IPS-NIHi7 (cell line): ENCODE data around the gene OTOS.

Source experiments
- DNase-seq: peaks from one replicate; pipeline ENCODE4 v3.0.0; 2012; ENCODE audit warnings: mixed read lengths; ENCODE audit errors: extremely low spot score

Gene OTOS

GRCh38 chr2:240168041-240168440 is 27.6 kb upstream of the OTOS start:
- DNase-seq: no peak

GRCh38 chr2:240167588-240167880 is 27.1 kb upstream of the OTOS start:
- DNase-seq: no peak

- DNase-seq: no peak
These were observed 26.5 kb upstream of the OTOS start for GRCh38 chr2:240166761-240167587.

GRCh38 chr2:240166191-240166590 is 25.7 kb upstream of the OTOS start:
- no peak for DNase-seq

GRCh38 chr2:240165661-240166060 is 25.2 kb upstream of the OTOS start:
- DNase-seq: no peak

GRCh38 chr2:240165034-240165433 is 24.6 kb upstream of the OTOS start:
- no peak for DNase-seq

- no peak for DNase-seq
These were observed 24.1 kb upstream of the OTOS start for GRCh38 chr2:240164586-240164985.

- no peak for DNase-seq
These were observed 23.6 kb upstream of the OTOS start for GRCh38 chr2:240163844-240164574.

- no peak for DNase-seq
These were observed 22.7 kb upstream of the OTOS start for GRCh38 chr2:240162939-240163714.

GRCh38 chr2:240162531-240162930 is 22.1 kb upstream of the OTOS start:
- DNase-seq: no peak

GRCh38 chr2:240162032-240162431 is 21.6 kb upstream of the OTOS start:
- DNase-seq: no peak

GRCh38 chr2:240161087-240161750 is 20.8 kb upstream of the OTOS start:
- no peak for DNase-seq

- DNase-seq: no peak
These were observed 20.0 kb upstream of the OTOS start for GRCh38 chr2:240160291-240161086.

GRCh38 chr2:240159251-240159839 is 18.9 kb upstream of the OTOS start:
- DNase-seq: no peak

GRCh38 chr2:240157147-240157470 is 16.7 kb upstream of the OTOS start:
- no peak for DNase-seq

- DNase-seq: no peak
These were observed 16.1 kb upstream of the OTOS start for GRCh38 chr2:240156435-240157146.

- no peak for DNase-seq
These were observed 15.4 kb upstream of the OTOS start for GRCh38 chr2:240155745-240156390.

- no peak for DNase-seq
These were observed 14.7 kb upstream of the OTOS start for GRCh38 chr2:240155048-240155744.

- no peak for DNase-seq
These were observed 14.1 kb upstream of the OTOS start for GRCh38 chr2:240154606-240155005.
